HCT116 (cell line): Measurements from ENCODE around the gene RAB38.

Experiments
- CEBPB ChIP-seq: IDR thresholded peaks from 2 replicates; pipeline ENCODE4 v1.6.1; 2012; ENCODE audit warnings: low read depth
- EZH2 ChIP-seq: fragments of 200-600 bp; sonication (generic); IDR thresholded peaks from 2 replicates; pipeline ENCODE4 v1.6.1; 2017; ENCODE audit warnings: antibody characterized with exemption, mixed run types
- FOSL1 ChIP-seq: IDR thresholded peaks from 2 replicates; pipeline ENCODE4 v1.6.1; 2012; ENCODE audit warnings: low read depth
- JUND ChIP-seq: IDR thresholded peaks from 2 replicates; pipeline ENCODE4 v1.6.1; 2012
- POLR2AphosphoS5 ChIP-seq: IDR thresholded peaks from 2 replicates; pipeline ENCODE4 v1.6.1; 2011; ENCODE audit warnings: mild to moderate bottlenecking, low read depth, low read length, moderate library complexity
- ZBTB33 ChIP-seq: IDR thresholded peaks from 2 replicates; pipeline ENCODE4 v1.6.1; 2011; ENCODE audit warnings: mild to moderate bottlenecking, low read length, moderate library complexity; ENCODE audit not compliant: insufficient replicate concordance; ENCODE audit errors: extremely low read depth
- ZNF274 ChIP-seq: fragments of 200-500 bp; sonication (Bioruptor generic); IDR thresholded peaks from 2 replicates; pipeline ENCODE4 v1.6.1; 2014; ENCODE audit warnings: mild to moderate bottlenecking, low read depth, low read length, inconsistent platforms
- TF ChIP-seq, protein P1 (sequence below), 3 experiments: fragments of 200-600 bp in 1 of 3; sonication (generic) in 1 of 3; IDR thresholded peaks in 2 of 3; conservative IDR thresholded peaks in 1 of 3; 2 replicates each; pipeline ENCODE4 v1.5.1; 2012 to 2017; ENCODE audit warnings: low read depth in 2 of 3, low read length in 2 of 3, antibody characterized with exemption in 1 of 3, borderline replicate concordance in 1 of 3, control low read depth in 1 of 3, mild to moderate bottlenecking in 1 of 3, mixed read lengths in 1 of 3, mixed run types in 1 of 3, moderate library complexity in 1 of 3; ENCODE audit not compliant: insufficient read depth in 1 of 3

DNA sequence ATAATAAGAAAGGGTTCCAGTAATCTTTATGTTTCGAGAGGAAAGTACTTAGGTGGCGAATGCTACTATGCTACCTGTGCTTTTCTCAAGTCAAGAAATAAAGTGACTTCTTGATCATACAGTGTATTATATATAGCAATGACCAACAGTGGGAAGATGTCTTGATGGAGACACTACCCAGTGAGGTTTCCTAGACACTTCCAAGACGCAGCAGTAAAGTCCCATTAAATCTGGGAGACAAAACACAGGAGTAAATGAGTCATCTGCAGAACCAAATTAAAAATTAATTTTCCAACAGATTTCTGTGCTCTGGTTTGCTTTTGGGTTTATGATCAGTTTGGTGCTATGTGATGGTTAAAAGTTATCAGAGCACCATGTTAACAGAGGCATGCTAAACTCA is 29.1 kb upstream of the RAB38 start:
- TF ChIP-seq, protein P1, sequence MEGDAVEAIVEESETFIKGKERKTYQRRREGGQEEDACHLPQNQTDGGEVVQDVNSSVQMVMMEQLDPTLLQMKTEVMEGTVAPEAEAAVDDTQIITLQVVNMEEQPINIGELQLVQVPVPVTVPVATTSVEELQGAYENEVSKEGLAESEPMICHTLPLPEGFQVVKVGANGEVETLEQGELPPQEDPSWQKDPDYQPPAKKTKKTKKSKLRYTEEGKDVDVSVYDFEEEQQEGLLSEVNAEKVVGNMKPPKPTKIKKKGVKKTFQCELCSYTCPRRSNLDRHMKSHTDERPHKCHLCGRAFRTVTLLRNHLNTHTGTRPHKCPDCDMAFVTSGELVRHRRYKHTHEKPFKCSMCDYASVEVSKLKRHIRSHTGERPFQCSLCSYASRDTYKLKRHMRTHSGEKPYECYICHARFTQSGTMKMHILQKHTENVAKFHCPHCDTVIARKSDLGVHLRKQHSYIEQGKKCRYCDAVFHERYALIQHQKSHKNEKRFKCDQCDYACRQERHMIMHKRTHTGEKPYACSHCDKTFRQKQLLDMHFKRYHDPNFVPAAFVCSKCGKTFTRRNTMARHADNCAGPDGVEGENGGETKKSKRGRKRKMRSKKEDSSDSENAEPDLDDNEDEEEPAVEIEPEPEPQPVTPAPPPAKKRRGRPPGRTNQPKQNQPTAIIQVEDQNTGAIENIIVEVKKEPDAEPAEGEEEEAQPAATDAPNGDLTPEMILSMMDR (IDR thresholded peaks at IDR 0.05 in 2 of 3, conservative IDR thresholded peaks at IDR 0.05 in 1 of 3; ENCODE audit: borderline replicate concordance in 1 of 3, insufficient read depth in 1 of 3, low read depth in 2 of 3, low read length in 2 of 3) = no peak
- TF ChIP-seq EZH2 (no peak), POLR2AphosphoS5 (no peak), ZBTB33 (no peak), JUND (no peak), ZNF274 (no peak), CEBPB (no peak), FOSL1 (no peak)
